ENCODE data around the gene STPG3. TPM values are rescaled to one million over a fixed set of nuclear protein-coding genes. Genes with fewer than 3 reads are reported as not detected.

STPG3 gene
- total RNA-seq, 4 donors from 2014 or later = not detected

DNA sequence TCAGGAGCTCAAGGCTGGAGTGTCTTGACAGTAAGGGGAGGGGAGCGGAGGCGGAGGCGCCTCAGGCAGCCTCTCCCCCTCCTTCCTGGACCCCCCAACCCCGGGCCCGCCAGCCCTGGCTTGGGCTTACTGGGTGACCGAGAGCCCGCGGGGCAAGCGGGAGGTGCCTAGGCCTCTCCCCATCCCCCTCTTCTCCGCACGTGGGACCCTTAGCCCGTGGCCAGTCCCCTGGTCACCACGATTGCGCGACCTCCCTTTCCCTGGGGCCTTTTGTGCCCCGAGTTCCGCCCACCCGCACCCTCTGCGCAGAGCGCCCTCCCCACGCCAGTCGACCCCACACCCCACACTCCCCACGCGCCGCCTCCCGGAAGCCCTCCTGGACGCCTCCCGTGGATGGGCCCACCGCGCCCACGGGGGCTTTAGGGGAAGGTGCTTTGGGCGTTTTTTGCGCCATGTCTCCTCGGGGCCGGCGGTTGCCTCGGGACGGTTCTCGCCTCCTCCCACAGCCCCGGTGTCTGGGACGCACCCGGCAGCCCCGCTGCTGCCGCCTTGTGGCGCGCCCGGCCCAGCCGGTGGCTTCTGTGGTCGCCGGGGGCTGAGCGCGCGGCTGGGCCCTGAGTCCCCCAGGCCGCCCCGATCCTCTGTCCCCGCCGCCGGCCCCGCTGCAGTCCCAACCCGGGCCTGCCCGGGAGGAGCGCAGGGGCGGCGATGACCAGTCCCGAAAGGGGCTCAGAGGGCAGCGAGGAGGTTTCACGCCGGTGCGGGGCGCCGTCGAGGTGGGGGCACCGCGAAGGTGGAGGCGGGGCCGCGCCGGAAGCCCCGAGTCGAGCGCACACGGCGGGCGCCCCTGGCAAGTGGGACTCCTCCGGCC lies 29.6 kb downstream of the STPG3 start:
- no peaks in the 10 kb centered on the region for H3K9me3 ChIP-seq
- no peak overlapping the region for H3K4me3 ChIP-seq
- TF ChIP-seq, protein P1, sequence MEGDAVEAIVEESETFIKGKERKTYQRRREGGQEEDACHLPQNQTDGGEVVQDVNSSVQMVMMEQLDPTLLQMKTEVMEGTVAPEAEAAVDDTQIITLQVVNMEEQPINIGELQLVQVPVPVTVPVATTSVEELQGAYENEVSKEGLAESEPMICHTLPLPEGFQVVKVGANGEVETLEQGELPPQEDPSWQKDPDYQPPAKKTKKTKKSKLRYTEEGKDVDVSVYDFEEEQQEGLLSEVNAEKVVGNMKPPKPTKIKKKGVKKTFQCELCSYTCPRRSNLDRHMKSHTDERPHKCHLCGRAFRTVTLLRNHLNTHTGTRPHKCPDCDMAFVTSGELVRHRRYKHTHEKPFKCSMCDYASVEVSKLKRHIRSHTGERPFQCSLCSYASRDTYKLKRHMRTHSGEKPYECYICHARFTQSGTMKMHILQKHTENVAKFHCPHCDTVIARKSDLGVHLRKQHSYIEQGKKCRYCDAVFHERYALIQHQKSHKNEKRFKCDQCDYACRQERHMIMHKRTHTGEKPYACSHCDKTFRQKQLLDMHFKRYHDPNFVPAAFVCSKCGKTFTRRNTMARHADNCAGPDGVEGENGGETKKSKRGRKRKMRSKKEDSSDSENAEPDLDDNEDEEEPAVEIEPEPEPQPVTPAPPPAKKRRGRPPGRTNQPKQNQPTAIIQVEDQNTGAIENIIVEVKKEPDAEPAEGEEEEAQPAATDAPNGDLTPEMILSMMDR (IDR thresholded peaks at IDR 0.05) = peak in 2 of 4 experiments; percentile 33 to 42
- TF ChIP-seq POLR2AphosphoS5 (IDR thresholded peaks at IDR 0.05) = no peak
- H3K4me1 ChIP-seq = peaks cover 0 to 42% (median 13%) of the 10 kb centered on the region in 3 donors
- no peak overlapping the region for H3K27ac ChIP-seq
- WGBS, 2 donors (ENCODE audit: low coverage in 1 of 2) = 80% methylated on average over 1 of the region's 85 CpGs; no CpG with 5 or more reads in 1 of the 2 donors
- H3K36me3 ChIP-seq = peaks cover 0 to 16% of the 10 kb centered on the region in 2 donors
- H3K27me3 ChIP-seq = peaks cover 91% of the 10 kb centered on the region
- no peak for ATAC-seq

DNA sequence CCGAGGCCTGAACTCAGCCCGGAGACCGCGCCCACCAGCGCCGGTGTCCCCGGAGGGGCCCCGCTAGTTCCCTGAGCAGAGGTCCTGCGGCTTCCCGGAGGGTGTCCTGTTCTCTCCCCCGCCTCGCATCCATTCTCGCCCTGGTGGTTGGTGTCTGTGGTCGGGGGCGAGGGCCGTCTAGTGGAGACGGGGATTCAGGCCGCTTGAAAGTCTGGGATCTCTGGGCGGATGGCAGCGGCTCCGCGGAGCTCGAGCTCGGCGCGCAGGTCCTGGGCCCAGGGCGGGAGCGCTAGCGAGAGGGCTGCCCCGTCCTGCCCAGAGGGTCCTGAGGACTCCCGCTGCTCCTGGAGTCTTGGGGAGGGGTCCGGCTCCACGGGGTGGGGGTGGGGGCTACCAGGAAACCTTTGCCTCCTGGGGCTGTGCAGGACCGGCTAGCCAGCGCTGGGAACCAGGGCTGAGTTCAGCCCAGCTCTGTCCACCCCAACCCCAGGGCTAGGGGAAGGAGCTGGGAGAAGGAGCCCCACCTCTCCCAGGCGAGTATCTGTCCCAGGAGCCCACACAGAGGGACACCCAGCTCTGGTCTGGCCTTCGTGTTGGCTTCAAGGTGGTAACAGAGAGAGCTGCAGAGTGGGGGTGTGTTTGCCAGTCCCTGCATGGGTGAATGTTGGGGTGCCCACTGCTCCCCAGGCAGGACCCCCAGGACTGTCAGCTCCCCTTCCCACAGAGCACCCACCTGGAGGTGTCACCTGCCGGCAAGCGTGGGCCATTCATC lies 30.4 kb downstream of the STPG3 start:
- H3K4me3 ChIP-seq = no peak overlapping the region
- H3K36me3 ChIP-seq = peaks cover 0 to 16% of the 10 kb centered on the region in 2 donors
- TF ChIP-seq POLR2A (IDR thresholded peaks at IDR 0.05) (no peak), POLR2AphosphoS5 (IDR thresholded peaks at IDR 0.05) (no peak), EP300 (IDR thresholded peaks at IDR 0.05) (no peak)
- TF ChIP-seq, protein P1 (IDR thresholded peaks at IDR 0.05) = no peak
- H3K4me1 ChIP-seq = peaks cover 0 to 35% (median 8%) of the 10 kb centered on the region in 3 donors
- no peak for ATAC-seq
- H3K27me3 ChIP-seq = peaks cover 85% of the 10 kb centered on the region
- 100% methylated on average over 1 of the region's 39 CpGs; no CpG with 5 or more reads in 1 of the 2 donors for WGBS, 2 donors (ENCODE audit: low coverage in 1 of 2)
- H3K27ac ChIP-seq = no peak overlapping the region
- H3K9me3 ChIP-seq = no peaks in the 10 kb centered on the region

DNA sequence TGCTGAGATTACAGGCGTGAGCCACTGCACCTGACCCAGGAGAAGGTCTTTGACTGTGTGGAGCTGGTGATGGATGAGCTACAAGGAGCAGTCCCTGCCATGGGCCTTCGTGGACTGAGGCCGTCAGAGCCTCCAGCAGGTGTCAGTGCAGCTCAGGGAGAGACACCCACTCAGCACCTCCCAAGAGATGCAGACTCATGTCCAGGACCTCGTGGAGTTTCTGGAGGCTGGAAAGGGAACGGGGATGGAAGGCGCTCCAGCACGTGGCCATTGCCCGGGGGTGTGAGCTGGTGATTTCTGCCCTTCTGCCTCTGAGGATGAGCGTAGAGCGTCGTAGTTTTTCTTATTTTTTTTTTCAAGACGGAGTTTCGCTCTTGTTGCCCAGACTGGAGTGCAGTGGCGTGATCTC lies 35.9 kb downstream of the STPG3 start:
- peak; percentile 60 for ATAC-seq
- peaks cover 47% of the 10 kb centered on the region for H3K27me3 ChIP-seq
- no peaks in the 10 kb centered on the region for H3K9me3 ChIP-seq
- H3K4me1 ChIP-seq = no peaks in the 10 kb centered on the region
- H3K27ac ChIP-seq = no peak overlapping the region
- H3K36me3 ChIP-seq = no peaks in the 10 kb centered on the region
- no peak overlapping the region for H3K4me3 ChIP-seq
- TF ChIP-seq, protein P1 (IDR thresholded peaks at IDR 0.05) = peak in 3 of 4 experiments; percentile 10 to 55 (median 25)
- TF ChIP-seq EP300 (IDR thresholded peaks at IDR 0.05) = no peak
- 53% methylated on average over 7 of the region's 14 CpGs; no CpG with 5 or more reads in 1 of the 2 donors for WGBS, 2 donors (ENCODE audit: low coverage in 1 of 2)

DNA sequence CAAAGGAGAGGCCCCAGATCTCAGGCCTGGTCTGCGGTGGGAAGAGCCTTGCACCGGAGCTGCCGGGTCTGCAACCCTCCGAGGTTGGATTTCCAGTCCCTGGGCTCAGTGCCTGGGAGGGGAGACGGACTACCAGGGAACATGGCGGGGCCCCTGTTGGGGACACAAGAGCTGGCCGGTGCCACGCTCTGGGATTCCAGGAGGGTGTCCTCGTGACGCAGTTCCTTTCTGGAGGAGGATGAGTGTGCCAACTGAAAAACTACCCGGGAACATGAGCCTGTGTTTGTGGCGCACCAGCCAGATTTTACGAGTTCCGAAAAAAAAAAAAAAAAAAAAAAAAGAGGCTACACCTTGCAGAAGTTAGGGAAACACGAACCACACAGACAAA lies 42.0 kb downstream of the STPG3 start:
- TF ChIP-seq, protein P1 (IDR thresholded peaks at IDR 0.05) = no peak
- TF ChIP-seq EP300 (IDR thresholded peaks at IDR 0.05) (no peak), POLR2AphosphoS5 (IDR thresholded peaks at IDR 0.05) (no peak), POLR2A (IDR thresholded peaks at IDR 0.05) (no peak)
- ATAC-seq = no peak

More for the DNA sequence above, 42.0 kb downstream of the STPG3 start:
- H3K27ac ChIP-seq = no peak overlapping the region
- WGBS, 2 donors (ENCODE audit: low coverage in 1 of 2) = 40 to 83% methylated on average over 1 to 5 of the region's 15 CpGs
- peaks cover 71% of the 10 kb centered on the region for H3K27me3 ChIP-seq
- H3K4me3 ChIP-seq = no peak overlapping the region
- H3K9me3 ChIP-seq = no peaks in the 10 kb centered on the region
- H3K36me3 ChIP-seq = no peaks in the 10 kb centered on the region
- peaks cover 0 to 31% (median 6%) of the 10 kb centered on the region in 3 donors for H3K4me1 ChIP-seq
